Endothelial cell of umbilical vein (primary cell): ENCODE measurements around the gene SCAF1. TPM values are rescaled to one million over a fixed set of nuclear protein-coding genes. Genes with fewer than 3 reads are reported as not detected.

Experiments used
- BruUV-seq: library from RNA; stranded (reverse); fragments of 400-500 nt; replicated peaks from 2 replicates; lab custom pipeline; 2021; lab: Mats Ljungman, UMichigan
- CTCF ChIA-PET: fragments of 300-600, 350-600 bp; sonication (Branson Sonifier 250); formaldehyde crosslinking; loops from one replicate; lab custom pipeline; 2021; ENCODE audit warnings: antibody characterized with exemption, inconsistent platforms; lab: Charles Lee
- POLR2A ChIA-PET: fragments of 300-600, 350-600 bp; sonication (Branson Sonifier 250); formaldehyde crosslinking; loops from one replicate; lab custom pipeline; 2021; ENCODE audit warnings: antibody characterized with exemption, inconsistent platforms; lab: Charles Lee
- DNase-seq: peaks from one replicate; pipeline ENCODE4 v3.0.0-alpha.2; 2011; ENCODE audit warnings: low read depth, low spot score
- FAIRE-seq: peaks from 2 replicates; lab custom pipeline; 2011; peaks lifted over from hg19 to GRCh38; lab: Jason Lieb, UNC
- H2AFZ ChIP-seq: 2 replicates; pipeline ENCODE4 v1.6.0; 2012; ENCODE audit warnings: low read depth, low read length, control low read depth, inconsistent platforms
- H3K27ac ChIP-seq: 2 replicates; pipeline ENCODE4 v1.5.1; 2011; ENCODE audit warnings: low read depth, mild to moderate bottlenecking, control low read depth, low read length, moderate library complexity; ENCODE audit not compliant: insufficient read depth
- H3K27me3 ChIP-seq, 2 experiments: 2 replicates each; pipeline versions ENCODE4 v1.6.0 to v1.6.1; 2011; ENCODE audit warnings: low read length in 2 of 2, mixed read lengths in 1 of 2; ENCODE audit not compliant: control insufficient read depth in 2 of 2, insufficient read depth in 2 of 2
- H3K36me3 ChIP-seq, 2 experiments: 2 replicates in 1 of 2; 3 replicates in 1 of 2; pipeline ENCODE4 v1.5.1; 2011; ENCODE audit warnings: low read length in 2 of 2, mild to moderate bottlenecking in 1 of 2, moderate library complexity in 1 of 2; ENCODE audit not compliant: control insufficient read depth in 2 of 2, insufficient read depth in 2 of 2; ENCODE audit errors: extremely low read depth in 1 of 2
- H3K4me1 ChIP-seq: 3 replicates; pipeline ENCODE4 v1.5.1; 2011; ENCODE audit warnings: mild to moderate bottlenecking, low read length; ENCODE audit not compliant: control insufficient read depth, insufficient read depth; ENCODE audit errors: extremely low read depth
- H3K4me2 ChIP-seq: 2 replicates; pipeline ENCODE4 v1.6.1; 2011; ENCODE audit warnings: low read length, control low read depth, mixed read lengths; ENCODE audit not compliant: insufficient read depth
- H3K4me3 ChIP-seq, 3 experiments: fragments of 200-600 bp in 1 of 3; sonication (generic), shearing (Covaris generic) in 1 of 3; replicated peaks in 1 of 3; 2 replicates each; pipeline ENCODE4 v1.5.1; 2011 to 2016; ENCODE audit warnings: control low read depth in 3 of 3, low read length in 3 of 3, mild to moderate bottlenecking in 2 of 3, inconsistent platforms in 1 of 3, low read depth in 1 of 3, moderate library complexity in 1 of 3; ENCODE audit not compliant: insufficient read depth in 1 of 3
- H3K79me2 ChIP-seq: 2 replicates; pipeline ENCODE4 v1.6.0; 2012; ENCODE audit warnings: low read length, inconsistent platforms; ENCODE audit not compliant: control insufficient read depth, insufficient read depth
- H3K9ac ChIP-seq: replicated peaks from 2 replicates; pipeline ENCODE3; 2011; ENCODE audit warnings: low read length, control low read depth; ENCODE audit not compliant: insufficient read depth; ENCODE audit errors: extremely low read depth
- H3K9me1 ChIP-seq: replicated peaks from 3 replicates; pipeline ENCODE4 v1.6.0; 2011; ENCODE audit warnings: mild to moderate bottlenecking, low read length; ENCODE audit not compliant: control insufficient read depth, insufficient read depth; ENCODE audit errors: extremely low read depth
- H3K9me3 ChIP-seq: replicated peaks from 2 replicates; pipeline ENCODE4 v1.5.1; 2012; ENCODE audit warnings: low read length, inconsistent platforms; ENCODE audit not compliant: control insufficient read depth, insufficient read depth
- H4K20me1 ChIP-seq: replicated peaks from 2 replicates; pipeline ENCODE3; 2011; ENCODE audit warnings: mild to moderate bottlenecking, low read length; ENCODE audit not compliant: control insufficient read depth, insufficient read depth; ENCODE audit errors: extremely low read depth
- MAX ChIP-seq: IDR thresholded peaks from 2 replicates; pipeline ENCODE4 v1.6.1; 2011; ENCODE audit not compliant: insufficient read depth, insufficient read length
- dilution Hi-C: fragments of 300-500 bp; cut with MboI; formaldehyde crosslinking; loops from one replicate; pipeline ENCODE4 v1.15.0; 2019; ENCODE audit warnings: low sequenced_read_pairs; ENCODE audit not compliant: extremely low pct_ligation_motif_present
- intact Hi-C: fragments of 100-400 bp; cut with micrococcal nuclease; formaldehyde crosslinking; loops from one replicate; pipeline ENCODE4 v1.10.0; 2022
- polyA plus RNA-seq, 4 experiments: library from polyadenylated mRNA; depleted of rRNA in 3 of 4; stranded (reverse) in 3 of 4; unstranded in 1 of 4; fragments of >200 nt; gene quantifications; 2 replicates each; pipeline versions ENCODE4 v1.2.1 to v1.2.3, GENCODE V29; 2011 to 2012; ENCODE audit warnings: missing spikeins in 1 of 4
- total RNA-seq: library from RNA; stranded (reverse); gene quantifications from 2 replicates; pipeline ENCODE4 v1.2.3, GENCODE V29; 2021
- TF ChIP-seq, protein P1 (sequence below), 2 donors: IDR thresholded peaks; 1 replicate in 1 of 2; 2 replicates in 1 of 2; pipeline ENCODE4 v1.5.1; 2011; ENCODE audit warnings: low read length in 2 of 2, mild to moderate bottlenecking in 2 of 2, moderate library complexity in 2 of 2, control low read depth in 1 of 2, inconsistent platforms in 1 of 2, low read depth in 1 of 2; ENCODE audit not compliant: insufficient read depth in 1 of 2; ENCODE audit errors: extremely low read depth in 1 of 2

The SCAF1 gene
- total and polyA plus RNA-seq, 2 donors (not counting 3 experiments of a cell fraction or from before 2014, with no cell fraction given): 13.3 to 75.8 TPM

- peak within 1 kb of the TSS; percentile 35 for H3K27ac ChIP-seq
- H3K4me2 ChIP-seq: peak within 1 kb of the TSS; percentile 88
- CTCF ChIA-PET: interaction anchor here (1.0 to 2.2 kb wide), 4 partner anchors 11 to 163 kb away, joined by 3 to 15 read pairs (median 6); partner anchors contain the start of genes PRMT1 and SCAF1
- peak within 1 kb of the TSS; percentile 42 to 88 (median 67) for H3K4me3 ChIP-seq
- H3K9ac ChIP-seq: peak within 1 kb of the TSS; percentile 41
- H2AFZ ChIP-seq: peak within 1 kb of the TSS; percentile 53
- H4K20me1 ChIP-seq: no peaks in the 10 kb centered on the region
- peak; percentile 6 for TF ChIP-seq MAX
- TF ChIP-seq, protein P1, sequence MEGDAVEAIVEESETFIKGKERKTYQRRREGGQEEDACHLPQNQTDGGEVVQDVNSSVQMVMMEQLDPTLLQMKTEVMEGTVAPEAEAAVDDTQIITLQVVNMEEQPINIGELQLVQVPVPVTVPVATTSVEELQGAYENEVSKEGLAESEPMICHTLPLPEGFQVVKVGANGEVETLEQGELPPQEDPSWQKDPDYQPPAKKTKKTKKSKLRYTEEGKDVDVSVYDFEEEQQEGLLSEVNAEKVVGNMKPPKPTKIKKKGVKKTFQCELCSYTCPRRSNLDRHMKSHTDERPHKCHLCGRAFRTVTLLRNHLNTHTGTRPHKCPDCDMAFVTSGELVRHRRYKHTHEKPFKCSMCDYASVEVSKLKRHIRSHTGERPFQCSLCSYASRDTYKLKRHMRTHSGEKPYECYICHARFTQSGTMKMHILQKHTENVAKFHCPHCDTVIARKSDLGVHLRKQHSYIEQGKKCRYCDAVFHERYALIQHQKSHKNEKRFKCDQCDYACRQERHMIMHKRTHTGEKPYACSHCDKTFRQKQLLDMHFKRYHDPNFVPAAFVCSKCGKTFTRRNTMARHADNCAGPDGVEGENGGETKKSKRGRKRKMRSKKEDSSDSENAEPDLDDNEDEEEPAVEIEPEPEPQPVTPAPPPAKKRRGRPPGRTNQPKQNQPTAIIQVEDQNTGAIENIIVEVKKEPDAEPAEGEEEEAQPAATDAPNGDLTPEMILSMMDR (IDR thresholded peaks at IDR 0.05; ENCODE audit: extremely low read depth in 1 of 2, insufficient read depth in 1 of 2, low read depth in 1 of 2, low read length in 2 of 2): no peak
- peaks cover 17% of the 10 kb centered on the region for H3K79me2 ChIP-seq
- no TSS peak for BruUV-seq
- H3K4me1 ChIP-seq: peaks cover 8% of the 10 kb centered on the region
- no peaks in the 10 kb centered on the region for H3K9me1 ChIP-seq
- peak; percentile 98 for FAIRE-seq
- dilution Hi-C loops: no loop called here
- H3K27me3 ChIP-seq: no peaks in the 10 kb centered on the region
- POLR2A ChIA-PET: interaction anchor here (0.6 to 2.1 kb wide), 4 partner anchors 10 to 95 kb away, joined by 3 to 14 read pairs (median 4); partner anchors contain the start of genes RRAS and SCAF1
- DNase-seq: peak; percentile 97
- intact Hi-C loops: loop anchor here (1.0 kb wide), 3 partner anchors 11 to 75 kb away; partner anchors contain the start of gene RRAS
- peaks cover 0 to 23% of the 10 kb centered on the region in 2 experiments for H3K36me3 ChIP-seq
- H3K9me3 ChIP-seq: no peaks in the 10 kb centered on the region
These were observed 23.5 kb downstream of the SCAF1 start, which contains the start of the genes BCL2L12 and IRF3 for GRCh38 chr19:49665351-49666119. Gene BCL2L12 (plus strand): TSS chr19:49665933. CDS start chr19:49666693, 760 bp downstream. Gene IRF3 (minus strand): TSS chr19:49665857. CDS start chr19:49664838, 1,019 bp downstream.
